Measurements from ENCODE around the gene ANKRA2.

DNA sequence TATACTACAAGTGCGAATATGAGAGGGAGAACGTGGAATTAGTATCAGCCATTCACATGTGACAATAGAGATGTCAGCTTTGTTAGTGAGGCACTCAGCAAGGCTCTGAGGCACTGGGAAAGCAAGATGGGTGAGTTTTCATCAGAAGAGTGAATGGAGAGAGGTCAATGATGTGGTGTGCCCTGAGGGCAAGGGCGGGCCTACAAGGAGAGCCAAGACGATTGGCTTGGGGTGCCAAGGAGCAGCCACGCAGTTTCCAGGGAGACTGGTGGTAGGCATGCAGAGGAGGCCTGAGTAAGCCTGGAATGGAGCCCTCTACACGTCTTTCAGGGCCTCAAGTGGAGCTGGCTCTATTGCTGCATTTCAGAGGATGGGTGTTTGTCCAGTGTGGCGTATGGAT lies 42.5 kb downstream of the ANKRA2 start:
- TF ChIP-seq EZH2 (IDR thresholded peaks at IDR 0.05) (no peak), POLR2AphosphoS5 (IDR thresholded peaks at IDR 0.05; ENCODE audit: borderline replicate concordance, low read depth, low read length) (no peak), FOXP2 (optimal IDR thresholded peaks at IDR 0.05; ENCODE audit: control extremely low read depth, extremely low read length, insufficient read depth) (no peak)
